ENCODE results near the gene LRRN2.

LRRN2 gene

GRCh38 chr1:204628868-204629267 is 56.7 kb downstream of the LRRN2 start:
- TF ChIP-seq ZNF274 (IDR thresholded peaks at IDR 0.05; ENCODE audit: low read depth, low read length): no peak
- no peak overlapping the region for H3K4me3 ChIP-seq (ENCODE audit: low read length)

DNA sequence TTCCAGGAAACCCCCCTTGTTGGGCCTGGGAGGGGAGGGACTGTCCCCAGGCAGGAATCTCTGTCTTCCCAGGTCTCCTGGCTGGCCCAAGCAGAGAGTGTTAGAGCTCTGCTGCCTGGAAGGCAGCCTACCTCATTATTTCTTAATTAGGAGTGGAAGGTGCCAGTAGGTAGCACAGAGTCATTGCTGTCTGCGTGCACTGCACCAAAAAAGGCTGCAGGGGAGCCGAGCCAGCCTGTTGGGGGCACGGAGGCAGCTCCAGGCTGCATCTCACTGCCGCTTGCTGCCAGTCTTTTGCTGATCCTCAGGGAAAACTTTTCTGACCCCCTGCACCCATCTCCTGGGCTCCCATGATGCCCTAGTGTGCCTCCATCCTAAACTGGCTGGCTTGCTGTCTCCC is 58.1 kb downstream of the LRRN2 start:
- no peak for TF ChIP-seq ZNF274 (IDR thresholded peaks at IDR 0.05; ENCODE audit: low read depth, low read length)
- H3K4me3 ChIP-seq (ENCODE audit: low read length): no peak overlapping the region

DNA sequence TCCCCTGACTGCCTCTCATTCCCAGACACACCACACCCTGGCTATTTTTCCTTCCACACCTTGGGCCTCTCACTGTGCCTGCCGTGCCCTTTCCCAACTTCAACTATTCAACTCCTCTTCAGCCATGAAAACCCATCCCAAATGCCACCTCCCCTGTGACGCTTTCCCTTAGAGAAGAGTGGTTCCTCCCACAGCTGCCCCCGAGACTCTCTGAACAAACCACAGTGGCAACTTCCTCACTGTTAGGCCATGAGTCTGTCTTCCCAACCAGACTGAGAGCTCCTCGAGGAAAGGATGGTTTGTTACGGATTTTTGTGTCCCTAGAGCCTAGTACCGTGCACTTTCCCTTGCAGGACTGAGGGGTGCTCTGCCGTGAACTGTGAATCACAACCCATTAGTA is 59.2 kb downstream of the LRRN2 start:
- H3K4me3 ChIP-seq (ENCODE audit: low read length): no peak overlapping the region
- no peak for TF ChIP-seq ZNF274 (IDR thresholded peaks at IDR 0.05; ENCODE audit: low read depth, low read length)

DNA sequence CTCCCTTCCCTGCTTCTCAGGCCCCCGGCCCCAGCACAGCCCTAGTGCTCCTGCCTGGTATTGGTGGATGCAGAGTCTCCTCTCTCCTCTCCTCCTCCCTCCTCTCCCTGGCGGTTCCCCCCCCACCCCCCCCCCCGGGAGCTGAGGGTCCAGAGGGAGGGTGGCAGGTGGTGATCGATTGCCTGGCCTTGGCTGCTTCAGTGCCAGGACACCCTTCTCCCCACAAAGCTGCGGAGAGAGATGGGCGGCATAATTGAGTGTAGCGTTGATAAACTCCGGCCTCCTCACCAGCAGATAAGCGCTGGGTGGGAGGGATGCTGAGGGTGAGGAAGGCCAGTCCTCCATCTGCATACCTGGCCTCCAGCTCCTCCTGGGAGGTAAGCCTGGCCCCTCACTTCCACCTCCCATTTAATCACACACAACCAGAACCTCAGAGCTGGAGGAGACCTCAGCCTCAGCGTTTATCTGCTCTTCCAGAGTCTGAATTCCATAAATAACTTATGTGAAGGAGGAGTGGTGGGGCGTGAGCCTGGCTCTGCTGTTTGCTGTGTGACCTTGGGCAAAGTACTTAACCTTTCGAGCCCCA is 60.8 kb downstream of the LRRN2 start:
- H3K4me3 ChIP-seq (ENCODE audit: low read length): no peak overlapping the region

GRCh38 chr1:204623894-204624361 is 61.6 kb downstream of the LRRN2 start:
- H3K4me3 ChIP-seq (ENCODE audit: low read length): no peak overlapping the region
- no peak for TF ChIP-seq ZNF274 (IDR thresholded peaks at IDR 0.05; ENCODE audit: low read depth, low read length)

More for the DNA sequence above, 60.8 kb downstream of the LRRN2 start:
- TF ChIP-seq ZNF274 (IDR thresholded peaks at IDR 0.05; ENCODE audit: low read depth, low read length): no peak

GRCh38 chr1:204623365-204623893 is 62.1 kb downstream of the LRRN2 start:
- H3K4me3 ChIP-seq (ENCODE audit: low read length): no peak overlapping the region
- no peak for TF ChIP-seq ZNF274 (IDR thresholded peaks at IDR 0.05; ENCODE audit: low read depth, low read length)

- no peak for TF ChIP-seq ZNF274 (IDR thresholded peaks at IDR 0.05; ENCODE audit: low read depth, low read length)
- H3K4me3 ChIP-seq (ENCODE audit: low read length): no peak overlapping the region
These were observed 63.5 kb downstream of the LRRN2 start for GRCh38 chr1:204621996-204622395.

GRCh38 chr1:204621396-204621795 is 64.1 kb downstream of the LRRN2 start:
- TF ChIP-seq ZNF274 (IDR thresholded peaks at IDR 0.05; ENCODE audit: low read depth, low read length): no peak
- no peak overlapping the region for H3K4me3 ChIP-seq (ENCODE audit: low read length)

- no peak for TF ChIP-seq ZNF274 (IDR thresholded peaks at IDR 0.05; ENCODE audit: low read depth, low read length)
- H3K4me3 ChIP-seq (ENCODE audit: low read length): no peak overlapping the region
These were observed 65.8 kb downstream of the LRRN2 start for GRCh38 chr1:204619721-204620120.

DNA sequence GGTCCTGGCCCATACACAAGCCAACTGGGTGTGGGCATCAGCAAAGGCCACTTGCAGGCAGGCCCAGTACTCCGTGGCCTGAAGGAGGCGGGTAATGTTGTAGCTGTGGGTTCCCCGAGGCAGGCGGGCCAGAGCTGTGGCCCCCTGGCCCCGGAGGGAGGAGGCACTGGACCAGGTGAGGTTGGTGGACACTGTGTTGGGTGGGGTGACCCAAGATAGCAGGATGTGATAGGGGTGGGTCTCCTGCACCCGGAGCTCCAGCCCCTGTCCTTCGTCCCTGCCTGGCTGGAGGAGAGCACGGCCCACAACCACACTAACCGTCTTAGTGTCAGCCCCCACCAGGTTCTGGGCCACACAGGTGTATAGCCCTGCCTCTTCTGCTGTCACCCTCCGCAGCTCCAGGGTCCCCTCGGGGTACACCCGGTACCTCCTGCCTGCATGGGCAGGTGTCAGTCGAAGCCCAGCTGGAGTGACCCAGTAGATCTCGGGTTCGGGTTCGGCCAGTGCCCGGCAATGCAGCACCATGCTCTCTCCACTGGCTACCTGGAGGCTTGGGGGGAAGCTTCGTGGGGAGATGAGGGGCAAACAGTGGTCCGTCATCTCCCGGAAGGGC is 67.3 kb downstream of the LRRN2 start:
- H3K4me3 ChIP-seq (ENCODE audit: low read length): no peak overlapping the region
- no peak for TF ChIP-seq ZNF274 (IDR thresholded peaks at IDR 0.05; ENCODE audit: low read depth, low read length)

DNA sequence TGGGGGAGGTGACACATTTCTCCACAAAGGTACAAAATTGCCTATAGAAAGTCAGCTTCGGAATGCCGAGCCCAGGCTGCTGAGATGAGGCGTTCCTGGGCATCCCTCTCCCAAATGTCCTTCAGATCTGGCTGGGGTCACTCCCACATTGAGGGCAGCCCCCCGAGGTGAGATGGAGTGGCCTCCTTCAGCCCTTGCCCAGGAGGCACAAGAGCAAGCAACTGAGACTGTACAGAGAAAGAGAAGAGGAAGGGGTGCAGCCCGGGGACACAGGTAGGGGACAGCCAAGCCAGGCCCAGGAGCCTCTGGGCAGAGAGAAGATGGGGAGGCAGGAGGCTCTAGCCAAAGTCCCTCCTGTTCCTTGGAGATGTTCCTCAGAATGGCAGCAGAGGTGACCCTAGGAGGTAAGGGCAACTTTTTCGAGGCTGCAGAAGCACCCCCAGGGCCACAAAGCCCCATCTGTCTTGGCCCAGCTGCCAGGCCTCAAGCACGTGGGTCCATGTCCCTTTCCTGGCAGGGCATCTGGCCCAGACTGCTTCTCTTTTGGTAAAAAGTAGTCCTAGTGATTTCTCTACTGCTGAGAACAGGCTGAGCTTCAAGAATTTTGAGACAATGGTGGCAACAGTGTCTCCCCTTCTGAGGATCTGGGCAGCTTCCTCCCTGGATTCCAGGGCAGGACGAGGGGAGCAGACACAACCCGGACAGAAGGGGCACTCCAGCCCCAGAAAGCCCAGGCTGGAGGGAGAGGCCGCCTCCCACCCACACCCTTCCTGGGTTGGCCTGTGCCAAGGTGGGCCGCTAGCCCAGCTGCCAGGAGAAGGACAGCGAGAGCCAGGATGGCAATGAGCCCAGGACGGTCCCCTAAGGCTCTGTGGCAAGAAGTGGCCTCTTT is 68.0 kb downstream of the LRRN2 start:
- no peak overlapping the region for H3K4me3 ChIP-seq (ENCODE audit: low read length)
- no peak for TF ChIP-seq ZNF274 (IDR thresholded peaks at IDR 0.05; ENCODE audit: low read depth, low read length)

GRCh38 chr1:204616641-204617040 is 68.9 kb downstream of the LRRN2 start:
- TF ChIP-seq ZNF274 (IDR thresholded peaks at IDR 0.05; ENCODE audit: low read depth, low read length): no peak
- H3K4me3 ChIP-seq (ENCODE audit: low read length): no peak overlapping the region

- H3K4me3 ChIP-seq (ENCODE audit: low read length): no peak overlapping the region
- TF ChIP-seq ZNF274 (IDR thresholded peaks at IDR 0.05; ENCODE audit: low read depth, low read length): no peak
These were observed 69.7 kb downstream of the LRRN2 start for GRCh38 chr1:204615881-204616280.

DNA sequence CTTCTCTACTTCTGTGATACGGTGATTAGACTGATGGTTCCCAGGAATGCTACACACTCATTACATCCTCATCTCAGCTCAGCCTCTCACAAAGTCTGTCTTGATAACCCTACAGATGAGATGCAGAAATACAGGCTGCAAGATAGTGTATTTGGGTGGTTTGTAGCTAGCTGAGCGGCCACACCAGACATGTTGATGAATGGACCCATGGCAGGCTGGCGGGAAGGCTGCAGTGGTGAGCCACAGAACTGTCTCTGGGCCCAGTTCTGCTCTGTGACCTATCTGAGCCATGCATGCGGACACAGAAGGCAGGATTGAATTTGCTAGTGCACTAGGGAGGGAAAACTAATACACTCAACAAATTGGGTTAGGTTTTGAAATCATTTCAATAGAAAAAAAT is 71.9 kb downstream of the LRRN2 start:
- no peak overlapping the region for H3K4me3 ChIP-seq (ENCODE audit: low read length)
- no peak for TF ChIP-seq ZNF274 (IDR thresholded peaks at IDR 0.05; ENCODE audit: low read depth, low read length)
